H1 (cell line): ENCODE data around the gene STK40. TPM values are rescaled to one million over a fixed set of nuclear protein-coding genes. Genes with fewer than 3 reads are reported as not detected.

Experiments
- CTBP2 ChIP-seq: IDR thresholded peaks from 2 replicates; pipeline ENCODE4 v1.7.0; 2011; ENCODE audit warnings: borderline replicate concordance, mild to moderate bottlenecking, moderate library complexity, mixed read lengths, low read length; ENCODE audit not compliant: insufficient read depth, insufficient read length
- E2F6 ChIP-seq: IDR thresholded peaks from 2 replicates; pipeline ENCODE4 v1.6.1; 2012; ENCODE audit warnings: inconsistent platforms
- EP300 ChIP-seq, 2 experiments: IDR thresholded peaks; 1 replicate in 1 of 2; 2 replicates in 1 of 2; pipeline ENCODE4 v1.6.1; 2011 to 2012; ENCODE audit warnings: low read depth in 2 of 2, low read length in 2 of 2, mild to moderate bottlenecking in 2 of 2, borderline replicate concordance in 1 of 2, inconsistent platforms in 1 of 2, moderate library complexity in 1 of 2
- GTF2F1 ChIP-seq: IDR thresholded peaks from 2 replicates; pipeline ENCODE4 v1.6.1; 2012; ENCODE audit warnings: low read depth, low read length, improper control_type of control experiment, borderline replicate concordance
- NANOG ChIP-seq: IDR thresholded peaks from 2 replicates; pipeline ENCODE4 v1.6.1; 2011; ENCODE audit warnings: low read length, low read depth, mild to moderate bottlenecking, inconsistent platforms; ENCODE audit not compliant: insufficient read depth, poor library complexity, severe bottlenecking
- TEAD4 ChIP-seq: IDR thresholded peaks from 2 replicates; pipeline ENCODE4 v1.6.1; 2012; ENCODE audit warnings: low read depth, low read length, inconsistent platforms, mixed read lengths
- polyA plus RNA-seq, 7 experiments: library from polyadenylated mRNA; depleted of rRNA in 3 of 7; stranded (reverse) in 5 of 7; unstranded in 2 of 7; fragments of >200 nt in 5 of 7; fragments of 200-250 nt in 2 of 7; gene quantifications; 1 replicate in 5 of 7; 2 replicates in 1 of 7; 4 replicates in 1 of 7; pipeline versions ENCODE4 v1.2.1 to v1.2.3, GENCODE V29; 2011 to 2013; ENCODE audit warnings: missing spikeins in 2 of 7, mixed read lengths in 2 of 7
- total RNA-seq: library from RNA; stranded (reverse); fragmentation: NEBNext Ultra II Directional; extraction: Animal tissue kit (Norgen Biotek cat#: 25700); gene quantifications from 2 replicates; pipeline ENCODE4 v1.2.1, GENCODE V29; 2021

STK40 gene
- total and polyA plus RNA-seq, 2 of the 8 experiments (the other 6 are each of a cell fraction or from before 2014, with no cell fraction given), result 13.6 to 28.6 TPM

- TF ChIP-seq E2F6, result no peak
- TF ChIP-seq CTBP2, result no peak
- TF ChIP-seq GTF2F1, result no peak
- no peak for TF ChIP-seq TEAD4
- no peak for TF ChIP-seq EP300 (IDR thresholded peaks at IDR 0.05; ENCODE audit: borderline replicate concordance in 1 of 2, low read depth in 2 of 2, low read length in 2 of 2)
- TF ChIP-seq NANOG, result no peak
Observed at GRCh38 chr1:36377791-36378492, 7.8 kb downstream of the STK40 start (continued).
